Frontal cortex (tissue), 4 donors: Measurements from ENCODE around the gene CDH16. TPM values are rescaled to one million over a fixed set of nuclear protein-coding genes. Genes with fewer than 3 reads are reported as not detected.

Experiments used
- DNase-seq, 2 donors: peaks; one replicate each; pipeline ENCODE4 v3.0.0; 2012; ENCODE audit warnings: low spot score in 2 of 2
- FAIRE-seq: peaks from 2 replicates; lab custom pipeline; 2012; peaks lifted over from hg19 to GRCh38; lab: Jason Lieb, UNC
- total RNA-seq: library from RNA; depleted of rRNA; stranded (reverse); fragments of >200 nt; gene quantifications from one replicate; pipeline ENCODE4 v1.2.3, GENCODE V29; 2014
- donor health status: control.
- donor health status: control.
- donor health status: control.

The CDH16 gene
- total RNA-seq, 1 donor from 2014 or later = not detected

DNA sequence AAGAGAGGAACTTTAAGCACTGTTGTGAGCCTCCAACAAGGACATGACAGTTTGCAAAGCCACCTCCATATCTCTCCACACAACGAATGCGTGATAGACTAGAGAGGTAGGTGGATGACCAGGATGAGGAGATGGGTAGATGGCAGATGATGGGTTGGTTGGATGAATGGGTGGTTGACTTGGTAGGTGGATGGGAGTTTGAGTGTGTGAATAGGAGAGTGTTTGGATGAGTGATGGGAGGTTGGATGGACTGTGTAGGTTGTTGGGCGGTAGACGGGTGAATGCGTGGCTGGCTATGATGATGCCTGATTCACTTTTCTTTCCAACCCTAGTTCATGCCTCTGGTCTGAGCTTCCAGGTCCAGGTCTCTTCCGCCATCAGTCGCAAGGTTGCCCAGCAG, 4.1 kb downstream of the CDH16 start:
- DNase-seq (no peak), FAIRE-seq (no peak)

DNA sequence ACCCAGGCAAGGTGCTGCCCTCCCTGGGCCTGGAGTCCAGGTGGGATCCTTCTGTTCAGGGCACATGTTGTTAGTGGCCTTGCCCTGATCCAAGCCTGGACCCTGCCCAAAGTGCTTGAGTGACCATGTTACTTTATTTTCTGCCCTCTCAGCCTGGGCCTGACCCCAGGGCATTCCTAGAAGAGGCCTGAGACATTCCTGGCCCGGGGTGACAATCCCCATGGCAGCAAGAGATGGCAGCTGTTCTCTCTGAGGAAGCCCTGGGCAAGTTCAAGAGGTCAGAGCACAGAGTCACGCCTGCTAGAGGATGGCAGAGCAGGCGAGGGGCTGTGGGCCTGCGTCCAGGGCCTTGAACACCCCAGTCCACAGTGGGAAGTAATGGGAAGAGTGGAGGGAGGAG, 5.0 kb downstream of the CDH16 start:
- FAIRE-seq = no peak
- DNase-seq = no peak

DNA sequence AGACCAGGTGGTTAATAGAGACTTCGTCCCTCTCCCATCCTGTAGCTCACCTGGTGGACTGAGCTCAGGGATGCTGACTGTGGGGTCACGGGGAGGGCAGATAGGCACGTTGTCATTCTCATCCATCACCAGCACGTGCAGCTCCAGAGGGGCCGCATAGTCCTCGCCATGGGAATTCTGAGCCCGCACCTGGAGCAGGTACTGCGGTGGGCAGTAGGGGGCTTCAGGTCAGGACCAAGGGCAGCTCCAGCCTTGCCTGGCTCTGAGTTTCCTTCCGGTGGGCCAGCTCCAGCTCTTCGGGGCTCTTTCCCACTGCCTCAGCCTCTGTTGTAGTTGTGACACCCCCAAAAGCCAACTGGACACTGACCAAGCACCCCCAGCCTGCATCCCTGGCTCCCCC, 5.6 kb downstream of the CDH16 start:
- FAIRE-seq (no peak), DNase-seq (no peak)

DNA sequence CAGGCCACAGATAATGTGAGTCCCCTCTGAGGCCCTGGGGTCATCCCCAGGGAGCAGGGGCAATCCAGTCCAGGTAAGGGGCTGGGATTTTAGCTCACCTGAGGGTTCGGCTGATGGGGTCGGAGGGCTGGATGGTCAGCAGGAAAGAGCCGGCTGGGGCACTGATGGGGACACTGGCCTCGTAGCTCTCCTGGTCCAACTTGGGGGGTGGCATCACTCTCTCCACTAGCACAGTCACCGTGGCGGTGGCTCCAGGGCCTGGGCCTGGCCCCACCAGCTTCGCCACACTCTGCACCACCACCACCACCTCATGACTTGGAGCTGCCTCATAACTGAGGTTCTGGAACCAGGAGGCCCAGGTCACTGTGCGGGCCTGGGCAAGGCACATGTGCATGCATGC, 6.9 kb downstream of the CDH16 start:
- no peak for FAIRE-seq
- DNase-seq = no peak

DNA sequence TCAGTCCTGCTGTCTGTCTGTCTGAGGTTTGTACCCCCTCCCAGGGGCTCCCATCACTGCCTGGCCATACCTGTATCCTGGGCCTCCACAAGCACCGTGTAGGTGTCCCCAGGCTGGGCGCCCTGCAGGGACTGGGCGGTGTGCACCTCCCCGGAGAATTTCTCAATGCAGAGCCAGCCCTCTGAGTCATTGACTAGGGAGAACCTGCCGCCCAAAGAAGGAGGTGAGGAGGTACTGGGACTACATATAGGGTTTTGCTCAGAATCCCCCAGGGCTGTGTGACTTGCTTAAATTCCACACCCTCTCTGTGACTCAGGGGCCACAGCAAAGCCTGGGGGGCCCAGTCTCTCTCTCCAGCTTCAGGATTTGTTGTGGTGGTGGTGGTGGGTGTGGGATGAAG, 7.6 kb downstream of the CDH16 start:
- no peak for DNase-seq
- no peak for FAIRE-seq

DNA sequence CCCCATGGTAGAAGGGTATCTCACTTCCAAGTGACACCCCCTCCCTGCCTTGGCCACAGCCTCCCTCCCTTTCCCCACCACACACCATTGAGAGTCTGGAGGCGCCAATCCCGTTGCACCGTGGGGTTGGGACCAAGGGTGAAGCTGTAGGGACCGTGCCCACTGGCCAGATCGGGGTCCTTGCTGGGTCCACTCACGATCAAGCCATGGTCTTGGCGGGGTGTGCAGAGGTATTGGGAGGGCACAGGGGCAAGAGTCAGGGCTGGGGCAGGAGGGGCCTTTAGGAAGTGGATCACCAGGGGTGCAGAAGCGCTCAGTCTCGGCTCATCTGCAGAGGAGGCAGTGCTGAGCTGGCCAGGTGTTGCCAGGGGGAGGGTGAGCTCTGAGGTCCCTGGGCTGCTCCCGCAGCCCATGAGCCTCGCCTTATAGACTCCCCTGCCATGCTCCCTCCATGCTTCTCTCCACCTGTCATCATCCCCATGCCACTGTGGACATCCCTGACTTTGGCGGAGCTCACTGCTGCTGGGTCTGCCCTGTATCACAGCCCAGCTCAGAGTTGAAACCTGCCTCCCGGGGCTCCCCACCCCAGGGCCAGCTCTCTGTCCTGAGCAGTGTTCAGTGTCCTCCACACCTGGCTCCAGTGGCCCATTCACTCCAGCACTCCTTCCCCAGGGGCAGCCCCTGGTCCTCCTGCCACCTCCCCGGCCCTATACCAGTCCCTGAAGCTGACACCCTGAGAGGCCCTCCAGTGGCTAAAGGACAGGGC, 8.3 kb downstream of the CDH16 start:
- FAIRE-seq (no peak), DNase-seq (no peak)

DNA sequence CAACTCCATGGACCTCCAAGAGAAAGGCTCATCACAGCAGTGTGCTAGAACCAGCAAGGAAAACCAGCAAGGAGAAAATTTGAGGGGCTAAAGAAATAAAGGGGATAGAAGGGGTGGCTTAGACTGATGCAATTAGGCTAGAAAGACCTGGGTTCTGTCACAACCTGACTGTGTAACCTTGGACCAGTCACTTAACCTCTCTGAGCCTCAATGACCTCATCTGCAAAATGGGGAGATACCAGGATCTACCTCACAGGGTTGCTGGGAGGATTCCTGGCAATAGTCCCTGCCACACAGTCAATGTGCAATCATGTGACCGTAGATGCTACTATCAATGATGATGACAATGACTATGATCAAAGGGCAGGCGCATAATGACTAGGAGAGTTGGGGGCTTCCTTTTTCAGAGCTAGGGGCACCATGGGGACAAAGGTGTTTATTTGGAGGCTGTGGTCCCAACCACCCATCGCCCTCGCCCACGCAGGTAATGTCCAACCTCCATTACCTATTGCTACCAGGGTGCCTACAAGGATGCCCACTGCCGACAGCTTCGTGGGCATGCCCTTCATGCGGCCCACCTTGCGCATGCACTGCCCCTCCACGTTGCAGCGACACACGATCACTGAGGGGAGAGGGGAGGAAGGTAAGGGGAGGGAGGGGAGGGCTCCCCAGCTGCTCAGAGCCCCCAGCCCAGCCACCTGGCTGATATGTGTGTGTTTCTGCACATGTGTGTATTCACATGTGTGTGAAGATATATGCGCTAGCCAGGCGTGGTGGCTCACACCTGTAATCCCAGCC, 9.7 kb downstream of the CDH16 start:
- FAIRE-seq = no peak
- DNase-seq = no peak

DNA sequence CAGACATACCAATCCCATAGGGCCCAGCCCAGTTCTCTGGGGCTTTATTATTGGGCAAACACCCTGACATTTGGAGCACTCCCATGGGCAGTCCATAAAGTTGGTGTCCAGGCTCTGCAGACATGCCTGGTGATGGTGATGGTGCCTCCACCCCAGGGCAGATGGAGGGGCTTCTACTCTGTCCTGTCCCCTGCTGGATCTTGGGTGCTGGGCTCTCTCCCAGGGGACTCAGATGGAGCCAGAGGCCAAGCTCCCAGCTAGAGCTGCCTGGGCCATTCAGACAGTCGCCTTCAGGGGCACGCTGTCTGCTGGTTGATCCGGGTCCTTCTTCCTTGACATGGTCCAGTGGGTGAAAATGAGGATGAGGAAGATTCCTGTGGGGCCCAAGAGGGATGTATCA, 10.6 kb downstream of the CDH16 start:
- no peak for DNase-seq
- no peak for FAIRE-seq

DNA sequence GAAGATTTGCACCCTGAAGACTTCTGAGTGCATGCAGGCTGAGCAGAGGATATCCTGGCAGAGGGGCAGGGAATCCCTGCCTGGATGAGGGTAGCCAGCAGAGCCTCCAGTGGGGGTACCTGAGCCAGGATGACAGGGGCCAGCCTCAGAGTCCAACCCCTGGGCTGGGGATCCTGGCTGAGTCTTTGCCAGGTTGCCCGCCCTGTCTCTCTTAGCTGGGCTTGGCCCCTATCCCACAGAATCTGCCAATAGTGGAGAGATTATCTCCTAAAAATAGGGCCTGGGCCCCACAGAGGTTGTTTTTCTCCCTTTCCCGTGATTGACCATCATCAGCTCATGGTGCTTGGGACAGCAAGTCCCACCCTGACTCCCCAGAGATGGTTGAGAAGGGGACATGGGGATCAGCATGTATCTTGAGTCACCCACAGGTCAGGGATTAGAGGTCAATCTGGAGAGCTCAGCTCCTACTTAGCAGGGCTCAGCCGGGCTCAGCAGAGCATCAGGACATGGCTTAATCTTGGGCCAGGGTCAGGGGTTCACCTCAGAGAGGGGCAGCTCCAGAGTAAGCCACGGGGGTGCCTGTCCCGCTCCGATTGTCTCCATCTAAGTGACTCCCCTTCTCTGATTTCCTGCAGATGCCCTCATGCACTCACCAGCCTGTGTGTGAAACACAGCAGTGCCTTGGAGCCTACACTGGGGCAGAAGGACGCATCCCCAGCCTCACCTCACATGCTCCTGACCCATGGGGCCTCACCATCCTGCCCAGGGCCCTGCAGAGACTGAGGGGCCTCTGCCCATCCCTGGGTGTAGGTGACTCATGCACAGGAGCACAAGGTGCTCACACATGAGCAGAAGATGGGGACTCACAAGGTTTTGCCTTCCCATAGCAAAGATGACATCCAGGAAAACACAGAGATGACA, 11.5 kb downstream of the CDH16 start:
- DNase-seq (no peak), FAIRE-seq (no peak)

DNA sequence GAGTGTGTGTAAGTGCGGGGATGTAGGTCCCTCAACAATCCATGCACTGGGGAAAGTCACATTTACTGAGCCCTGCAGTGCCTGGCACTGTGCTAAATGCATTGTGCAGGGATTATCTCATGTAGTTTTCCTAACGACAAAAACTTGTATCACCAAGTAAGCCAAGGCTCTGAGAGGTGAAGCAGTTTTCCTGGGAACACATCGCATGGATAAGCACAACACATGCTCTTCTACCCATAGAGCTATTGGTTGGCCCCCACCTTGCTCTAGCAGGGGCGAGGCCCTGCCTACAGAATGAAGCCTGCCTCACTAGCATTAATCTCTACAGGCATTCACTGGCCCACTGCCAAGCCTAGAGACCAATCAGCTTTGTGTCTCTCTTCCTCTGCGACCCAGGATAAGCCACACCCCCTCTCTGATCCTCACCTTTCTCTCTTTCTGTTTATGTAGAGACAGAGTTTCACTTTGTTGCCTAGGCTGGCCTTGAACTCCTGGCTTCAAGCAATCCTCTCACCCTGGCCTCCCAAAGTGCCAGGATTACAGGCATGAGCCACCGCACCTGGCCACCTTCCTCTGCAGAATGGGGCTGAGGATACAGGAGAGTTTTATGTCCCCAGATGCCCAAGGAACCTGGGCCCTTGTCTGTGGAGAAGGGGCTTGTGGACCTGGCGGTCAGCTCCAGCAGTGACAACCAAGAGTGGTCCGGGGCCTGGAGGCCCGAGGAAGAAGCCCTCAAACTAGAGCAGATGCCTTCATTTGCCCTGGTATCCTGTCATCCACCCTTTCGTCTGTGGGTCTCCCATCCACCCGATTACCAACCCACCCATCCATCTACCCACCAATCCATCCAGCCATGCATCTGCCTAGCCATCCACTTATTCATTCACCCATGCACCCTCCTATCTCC, 12.8 kb downstream of the CDH16 start:
- FAIRE-seq = no peak
- no peak for DNase-seq

DNA sequence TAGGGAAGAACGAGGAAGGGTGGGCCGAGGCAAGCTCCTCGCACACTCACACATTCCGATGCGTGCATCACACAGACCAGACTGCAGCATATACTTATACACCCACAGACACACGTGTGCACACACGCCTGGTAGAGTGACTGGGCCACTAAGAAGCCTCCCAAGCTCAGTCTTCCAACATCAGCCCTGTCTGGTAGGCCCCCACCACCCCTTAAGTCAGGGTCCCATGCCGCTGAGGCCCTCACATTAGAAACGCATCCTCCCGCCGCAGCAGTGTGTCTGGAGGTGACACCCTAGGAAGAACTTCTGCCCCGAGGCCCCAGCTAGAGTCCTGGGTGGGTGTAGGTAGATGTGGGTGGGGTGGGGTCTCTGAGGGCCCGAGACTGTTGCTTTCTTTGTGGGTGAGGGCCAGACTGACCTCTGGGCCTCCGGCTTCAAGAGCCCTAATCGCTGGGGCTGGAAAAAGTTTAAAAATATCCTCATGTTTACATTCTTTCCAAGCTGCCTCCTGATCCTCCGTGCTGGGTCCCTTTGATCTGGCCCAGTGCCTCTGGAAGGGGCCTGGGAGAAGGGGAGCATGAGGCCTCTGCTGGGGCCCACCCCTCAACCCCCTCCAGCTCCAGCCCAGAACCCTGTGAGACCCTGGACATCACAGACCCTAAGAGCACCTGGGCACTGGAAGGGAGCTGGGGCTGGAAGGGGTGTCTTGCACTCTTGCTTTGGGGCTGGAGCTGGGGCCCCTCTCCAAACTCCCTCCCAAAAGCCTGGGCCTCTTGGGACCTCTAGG, 13.6 kb downstream of the CDH16 start:
- no peak for DNase-seq
- no peak for FAIRE-seq

DNA sequence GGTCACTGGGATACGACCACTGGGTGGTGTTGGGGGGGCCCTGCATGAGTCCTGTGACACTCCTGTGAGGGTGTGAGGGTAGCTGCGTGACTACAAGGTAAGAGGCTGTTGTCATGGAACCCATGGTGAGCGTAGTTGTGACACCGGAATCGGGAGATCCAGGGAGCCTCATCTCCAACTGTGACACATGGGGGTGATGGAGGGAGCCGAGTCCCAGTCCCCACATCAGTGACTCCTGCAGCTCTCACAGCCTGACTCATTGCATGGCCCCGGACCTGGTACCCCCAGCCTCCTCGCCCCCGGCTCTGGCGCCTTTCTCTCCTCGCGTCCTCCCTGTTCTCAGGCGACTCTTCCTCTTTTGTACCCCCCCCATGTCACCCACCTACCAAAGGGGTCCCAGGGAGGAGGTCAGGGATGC, 14.2 kb downstream of the CDH16 start:
- no peak for FAIRE-seq

DNA sequence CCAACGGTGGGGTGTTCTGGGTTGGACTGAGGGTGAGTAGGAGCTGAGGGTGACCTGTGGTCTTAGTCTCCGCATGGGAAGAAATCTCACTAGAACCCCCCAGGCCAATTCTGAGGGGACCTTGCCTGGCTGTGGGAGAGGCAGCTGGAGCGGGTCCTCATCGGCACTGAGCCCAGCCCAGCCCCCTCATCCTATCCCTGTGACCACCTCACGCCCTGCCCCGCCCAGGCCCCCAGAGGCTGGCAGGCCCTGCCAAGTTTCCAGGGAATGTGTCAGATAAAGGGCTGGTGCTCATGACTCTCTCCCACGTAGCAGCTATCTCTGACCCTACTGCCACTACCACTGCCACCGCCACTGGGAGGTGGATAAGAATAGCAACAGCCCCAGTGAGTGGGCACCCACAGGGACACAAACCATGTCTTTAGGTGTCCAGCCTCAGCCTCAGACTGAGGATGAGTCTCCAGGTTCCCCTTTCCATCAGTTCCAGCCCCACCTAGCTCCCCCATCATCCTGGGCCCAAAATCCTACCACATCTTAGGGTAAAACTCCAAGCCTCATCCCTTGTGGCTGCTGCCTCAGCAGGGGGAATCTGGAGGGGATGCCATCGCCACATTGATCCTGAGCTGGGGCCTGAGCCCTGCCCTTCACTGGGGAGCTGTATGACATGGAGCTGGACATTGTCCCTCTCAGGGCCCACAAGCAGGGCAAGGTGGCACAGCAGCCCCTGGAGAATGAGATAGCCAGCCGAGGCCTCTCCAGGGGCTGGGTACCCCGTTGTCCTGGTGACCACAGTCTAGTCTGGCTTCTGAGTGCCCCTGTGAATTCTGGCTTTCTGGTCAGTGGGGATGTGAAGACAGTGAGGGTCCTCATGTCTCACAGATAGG, 14.9 kb downstream of the CDH16 start:
- DNase-seq (no peak), FAIRE-seq (no peak)

More for the DNA sequence above, 14.2 kb downstream of the CDH16 start:
- no peak for DNase-seq

DNA sequence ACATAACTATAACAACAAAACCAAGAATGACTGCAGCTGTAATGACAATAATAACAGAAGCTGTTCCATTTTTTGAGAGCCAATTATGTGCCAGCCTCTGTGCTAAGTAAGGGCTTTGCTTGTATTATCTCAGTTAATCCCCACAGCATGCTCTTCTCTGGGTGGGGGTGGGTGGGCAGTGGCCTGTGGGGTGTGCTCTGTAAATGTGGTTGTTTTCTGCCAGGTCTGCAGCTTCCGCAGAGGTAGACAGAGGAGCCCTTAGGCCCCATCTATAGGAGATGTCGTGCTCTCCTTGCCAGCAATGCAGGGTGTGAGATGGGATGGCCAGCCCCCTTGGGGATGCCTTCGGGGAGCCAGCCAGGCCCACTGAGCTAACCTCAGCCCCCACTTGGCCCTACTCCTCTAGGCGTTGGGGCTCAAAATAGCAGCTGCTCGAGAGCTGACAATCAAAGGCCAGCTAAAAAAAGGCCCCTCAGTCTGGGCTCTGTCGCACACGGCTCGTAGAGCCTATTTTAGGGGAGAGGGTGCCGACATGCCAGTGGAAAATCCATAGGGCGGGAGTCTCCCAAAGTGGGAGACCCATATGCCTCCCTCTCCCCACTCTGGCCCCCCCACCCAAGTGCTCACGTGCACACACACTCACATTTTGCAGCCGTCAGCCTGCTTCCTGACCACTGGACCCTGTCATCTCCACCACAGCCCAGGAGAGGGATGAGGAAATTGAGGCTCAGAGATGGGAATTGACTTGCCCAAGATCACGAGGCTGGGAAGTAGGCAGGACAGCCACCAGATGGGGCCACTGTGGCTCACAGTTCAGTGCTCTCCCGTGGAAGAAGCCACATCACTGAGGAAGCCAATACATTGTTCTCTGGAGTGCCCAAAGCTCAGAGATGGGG, 15.8 kb downstream of the CDH16 start:
- DNase-seq (no peak), FAIRE-seq (no peak)

DNA sequence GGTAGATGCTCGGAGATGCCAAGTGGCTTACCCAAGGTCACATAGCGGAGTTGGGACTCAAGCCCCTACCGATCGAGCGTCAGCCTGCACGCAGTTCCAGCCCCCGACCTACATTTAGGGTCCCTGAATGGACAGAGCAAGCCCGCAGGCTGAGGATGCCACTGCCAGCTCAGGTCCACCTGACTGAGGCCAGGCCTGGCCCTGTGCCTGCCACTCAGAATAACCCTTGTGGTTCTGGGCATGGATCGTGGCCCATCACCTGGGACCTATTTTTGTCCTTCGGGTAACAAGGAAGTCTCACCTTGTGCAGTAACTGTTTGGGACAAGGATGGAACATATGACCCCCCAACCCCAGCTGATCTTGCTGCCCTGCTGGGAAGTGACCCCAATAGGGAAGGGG, 17.1 kb downstream of the CDH16 start:
- no peak for DNase-seq
- FAIRE-seq = no peak

DNA sequence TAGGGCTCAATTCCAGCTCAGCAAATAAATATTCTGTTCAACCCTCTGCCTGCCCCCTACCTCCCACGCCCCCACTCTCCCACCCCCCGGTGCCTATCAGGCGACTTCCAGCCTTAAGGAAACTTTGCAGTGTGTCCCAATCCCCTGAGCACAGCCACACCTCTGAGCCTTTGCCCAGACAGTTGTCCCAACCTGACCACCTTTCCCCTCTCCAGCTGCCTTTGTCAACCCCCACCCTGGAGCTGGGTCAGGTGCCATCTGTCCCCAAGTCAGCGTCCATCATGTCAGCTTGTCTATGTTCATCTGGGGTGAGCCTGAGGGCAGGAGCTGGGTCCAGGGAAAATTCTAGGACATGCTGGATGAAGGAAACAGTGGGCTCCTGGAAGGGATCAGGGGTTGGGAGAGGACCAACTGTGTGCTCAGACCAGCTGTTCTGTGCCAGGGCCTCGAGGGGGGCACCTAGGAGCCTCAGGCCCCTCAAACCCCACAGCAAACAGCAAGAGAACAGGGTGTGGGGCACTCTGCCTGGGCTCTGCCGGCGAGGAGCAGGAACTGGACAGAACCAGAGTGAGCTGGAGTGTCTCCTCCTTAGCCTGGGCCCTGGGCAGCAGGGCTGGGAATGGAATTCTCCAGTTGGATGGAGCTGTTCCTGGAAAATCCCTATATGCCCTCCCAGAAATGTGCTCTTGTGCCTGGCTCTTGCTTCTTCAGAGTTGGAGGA, 17.8 kb downstream of the CDH16 start:
- DNase-seq (no peak), FAIRE-seq (no peak)
